ENCODE results near the gene MAGEB4.

The MAGEB4 gene

DNA sequence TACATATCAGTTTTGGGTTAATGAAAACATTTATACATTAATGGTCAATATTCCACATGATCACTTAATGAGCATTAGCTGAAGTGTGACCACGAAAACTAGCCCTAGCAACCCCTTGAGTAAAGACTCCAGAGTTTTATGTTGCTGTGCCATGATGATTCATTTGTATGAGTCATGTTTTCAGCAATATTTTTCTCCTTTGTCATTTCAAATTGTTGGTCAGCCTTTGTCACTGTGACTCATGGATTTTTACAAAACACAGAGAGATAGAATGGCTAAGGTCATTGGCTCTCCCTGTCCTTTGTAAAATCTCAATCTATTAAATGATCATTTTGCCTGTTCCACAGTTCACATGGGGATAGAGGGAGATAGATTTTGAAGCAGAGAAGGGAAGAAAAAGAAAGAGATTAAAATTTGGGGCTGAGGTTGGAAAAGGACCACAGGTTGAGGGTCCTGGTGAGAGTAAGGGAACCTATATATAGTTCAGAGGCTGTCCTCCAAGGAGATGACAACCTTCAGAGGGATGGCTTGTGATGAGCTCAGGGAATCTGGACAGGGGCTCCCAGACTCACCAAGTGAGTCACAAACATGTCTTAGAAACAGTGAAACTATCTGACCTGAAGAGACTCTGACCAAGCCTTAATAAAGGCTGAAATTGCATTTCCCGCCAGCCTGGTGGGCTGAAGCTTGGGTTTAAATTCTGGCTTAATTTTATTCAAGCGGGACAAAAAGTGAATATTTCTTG, 41.8 kb downstream of the MAGEB4 start:
- no peak for DNase-seq (ENCODE audit: low read depth in 2 of 2, low spot score in 1 of 2)
